Lung (tissue), 12 donors: ENCODE results near the gene PRKCE. TPM values are rescaled to one million over a fixed set of nuclear protein-coding genes. Genes with fewer than 3 reads are reported as not detected.
A peak's percentile ranks its signal among the peaks of the same experiment; 100 is the strongest.
"Not testable (repeated sequence)": the region's sequence is repeated elsewhere in the genome, so short reads cannot be mapped to it uniquely, and the experiment has no call there.

Experiments
- ATAC-seq: fragments of 200-7000 bp; cut with Tn5 transposase; one replicate; pipeline ENCODE4 v1.9.1; 2020; ENCODE audit warnings: moderate number of reproducible peaks; ENCODE audit not compliant: insufficient read depth, low FRiP score
- DNase-seq, 3 donors: peaks; one replicate each; pipeline ENCODE4 v3.0.0-alpha.2; 2013 to 2017
- H3K27ac ChIP-seq, 2 donors: one replicate each; pipeline ENCODE4 v1.5.1; 2013; ENCODE audit warnings: mild to moderate bottlenecking in 2 of 2, moderate library complexity in 2 of 2, control low read depth in 1 of 2, inconsistent platforms in 1 of 2, low read depth in 1 of 2, low read length in 1 of 2
- H3K27me3 ChIP-seq, 3 donors: one replicate each; pipeline ENCODE4 v1.5.1; 2013; ENCODE audit warnings: low read length in 2 of 3; ENCODE audit not compliant: control insufficient read depth in 3 of 3, insufficient read depth in 3 of 3
- H3K36me3 ChIP-seq, 4 donors: one replicate each; pipeline ENCODE4 v1.5.1; 2013; ENCODE audit warnings: low read length in 4 of 4, mild to moderate bottlenecking in 1 of 4, moderate library complexity in 1 of 4; ENCODE audit not compliant: control insufficient read depth in 4 of 4, insufficient read depth in 4 of 4
- H3K4me1 ChIP-seq, 5 donors: one replicate each; pipeline ENCODE4 v1.5.1; 2013; ENCODE audit warnings: low read length in 5 of 5, mild to moderate bottlenecking in 2 of 5, moderate library complexity in 1 of 5; ENCODE audit not compliant: control insufficient read depth in 5 of 5, insufficient read depth in 5 of 5
- H3K4me3 ChIP-seq: one replicate; pipeline ENCODE4 v1.5.1; 2013; ENCODE audit warnings: mild to moderate bottlenecking, control low read depth, moderate library complexity
- H3K9ac ChIP-seq, 2 donors: one replicate each; pipeline ENCODE4 v1.5.1; 2013; ENCODE audit warnings: low read length in 2 of 2, control low read depth in 1 of 2; ENCODE audit not compliant: insufficient read depth in 1 of 2
- H3K9me3 ChIP-seq, 4 donors: one replicate each; pipeline ENCODE4 v1.5.1; 2013; ENCODE audit warnings: low read length in 3 of 4, mild to moderate bottlenecking in 1 of 4, moderate library complexity in 1 of 4; ENCODE audit not compliant: control insufficient read depth in 4 of 4, insufficient read depth in 3 of 4
- WGBS, 2 donors: extraction: QIAGEN DNeasy Blood & Tissue Kit; methylation state at CpG; one replicate each; pipeline ENCODE4 v1.1.7; 2013; 5-methylcytosine and 5-hydroxymethylcytosine counted together
- polyA plus RNA-seq, 2 donors: library from polyadenylated mRNA; stranded (reverse); fragments of 200-250 nt; gene quantifications; one replicate each; pipeline ENCODE4 v1.2.1, GENCODE V29; 2013
- total RNA-seq, 2 donors: library from RNA; depleted of rRNA in 1 of 2; stranded (reverse); fragments of >200 nt in 1 of 2; gene quantifications; one replicate each; pipeline ENCODE4 v1.2.1, GENCODE V29; 2014 to 2021
- TF ChIP-seq, protein P1 (sequence below): IDR thresholded peaks from 2 replicates; pipeline ENCODE4 v1.5.1; 2012; ENCODE audit warnings: mild to moderate bottlenecking; ENCODE audit errors: control extremely low read depth, extremely low read depth
- donor health status: control.
- donor health status: control.
- donor health status: Bipolar disorder and iron deficiency.
- donor health status: healthy.
- donor health status: DM: yes; HTN: yes; CAD: no.

The PRKCE gene
- total and polyA plus RNA-seq, 4 donors = 12.5 to 82.2 (median 32.1) TPM

DNA sequence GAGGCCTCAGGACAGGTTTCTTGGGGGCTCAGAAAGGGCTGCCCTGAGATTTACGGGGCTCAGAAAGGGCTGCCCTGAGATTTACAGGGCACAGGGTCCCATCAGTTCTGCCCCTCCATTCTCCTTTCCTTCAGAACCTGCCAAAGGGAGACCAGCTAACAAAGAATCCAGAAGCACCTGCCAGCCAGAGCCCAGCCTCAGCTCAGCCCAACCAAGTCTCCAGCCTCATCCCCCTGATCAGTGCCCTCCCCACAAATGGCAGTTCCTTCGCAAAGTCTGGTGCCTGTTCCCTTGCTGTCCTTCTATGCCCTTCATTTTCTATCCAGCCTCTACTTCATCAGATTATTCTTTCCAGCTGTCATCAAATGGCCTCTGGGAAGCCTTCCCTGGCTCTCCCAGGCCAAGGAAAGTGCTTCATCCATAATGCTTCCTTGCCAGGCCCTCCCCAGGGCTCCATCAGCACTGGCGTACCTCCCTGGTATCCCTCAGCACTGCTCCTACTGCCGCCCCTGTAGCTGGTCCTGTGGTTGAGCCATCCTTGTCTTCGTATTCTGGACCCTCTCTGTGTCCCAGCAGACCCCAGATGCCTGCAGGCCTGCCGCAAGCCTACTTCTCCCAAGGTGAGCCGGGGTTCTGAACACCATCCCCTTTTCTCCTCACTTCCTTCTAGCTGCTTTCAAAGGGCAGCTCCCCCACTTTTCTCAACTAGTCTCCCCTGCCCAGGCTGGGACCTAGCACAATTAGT, 549.6 kb downstream of the PRKCE start:
- TF ChIP-seq, protein P1, sequence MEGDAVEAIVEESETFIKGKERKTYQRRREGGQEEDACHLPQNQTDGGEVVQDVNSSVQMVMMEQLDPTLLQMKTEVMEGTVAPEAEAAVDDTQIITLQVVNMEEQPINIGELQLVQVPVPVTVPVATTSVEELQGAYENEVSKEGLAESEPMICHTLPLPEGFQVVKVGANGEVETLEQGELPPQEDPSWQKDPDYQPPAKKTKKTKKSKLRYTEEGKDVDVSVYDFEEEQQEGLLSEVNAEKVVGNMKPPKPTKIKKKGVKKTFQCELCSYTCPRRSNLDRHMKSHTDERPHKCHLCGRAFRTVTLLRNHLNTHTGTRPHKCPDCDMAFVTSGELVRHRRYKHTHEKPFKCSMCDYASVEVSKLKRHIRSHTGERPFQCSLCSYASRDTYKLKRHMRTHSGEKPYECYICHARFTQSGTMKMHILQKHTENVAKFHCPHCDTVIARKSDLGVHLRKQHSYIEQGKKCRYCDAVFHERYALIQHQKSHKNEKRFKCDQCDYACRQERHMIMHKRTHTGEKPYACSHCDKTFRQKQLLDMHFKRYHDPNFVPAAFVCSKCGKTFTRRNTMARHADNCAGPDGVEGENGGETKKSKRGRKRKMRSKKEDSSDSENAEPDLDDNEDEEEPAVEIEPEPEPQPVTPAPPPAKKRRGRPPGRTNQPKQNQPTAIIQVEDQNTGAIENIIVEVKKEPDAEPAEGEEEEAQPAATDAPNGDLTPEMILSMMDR = no peak
- Histone ChIP-seq H3K27me3 (no peaks in the 10 kb centered on the region), H3K9me3 (no peaks in the 10 kb centered on the region), H3K36me3 (no peaks in the 10 kb centered on the region), H3K9ac (no peak overlapping the region), H3K4me3 (no peak overlapping the region), H3K4me1 (peaks cover 4 to 20% (median 7%) of the 10 kb centered on the region in 5 donors), H3K27ac (peak overlapping the region in 1 of 2 donors; percentile 35)
- no peak for ATAC-seq
- DNase-seq = no peak
- WGBS, 2 donors = 92 to 96% methylated on average over 7 of the region's 7 CpGs

DNA sequence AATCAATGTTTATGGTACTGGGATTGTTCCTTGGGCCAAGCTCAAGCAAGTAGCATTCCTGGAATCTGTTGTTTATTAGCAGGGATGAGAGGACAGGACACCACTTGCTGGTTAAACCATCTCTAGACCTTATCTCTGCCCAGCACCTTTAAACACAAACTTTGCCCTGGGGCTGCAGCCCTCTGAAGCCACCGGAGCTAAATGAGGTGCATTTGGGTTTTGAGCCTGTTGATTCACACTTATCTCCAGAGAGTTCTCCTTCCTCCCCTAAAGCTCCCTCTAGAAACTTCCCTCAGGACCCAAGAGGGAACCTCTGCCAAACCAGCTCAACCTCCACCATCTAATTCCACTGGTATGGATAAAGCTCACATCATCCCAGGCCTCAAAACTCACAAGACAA, 551.0 kb downstream of the PRKCE start:
- Histone ChIP-seq H3K27me3 (no peaks in the 10 kb centered on the region), H3K27ac (no peak overlapping the region), H3K9me3 (no peaks in the 10 kb centered on the region), H3K36me3 (no peaks in the 10 kb centered on the region), H3K4me1 (peaks cover 4 to 13% (median 4%) of the 10 kb centered on the region in 5 donors), H3K4me3 (no peak overlapping the region), H3K9ac (no peak overlapping the region)
- ATAC-seq (no peak), DNase-seq (no peak)
- TF ChIP-seq, protein P1 = no peak
- 63 to 80% methylated on average over 1 of the region's 1 CpG for WGBS, 2 donors

DNA sequence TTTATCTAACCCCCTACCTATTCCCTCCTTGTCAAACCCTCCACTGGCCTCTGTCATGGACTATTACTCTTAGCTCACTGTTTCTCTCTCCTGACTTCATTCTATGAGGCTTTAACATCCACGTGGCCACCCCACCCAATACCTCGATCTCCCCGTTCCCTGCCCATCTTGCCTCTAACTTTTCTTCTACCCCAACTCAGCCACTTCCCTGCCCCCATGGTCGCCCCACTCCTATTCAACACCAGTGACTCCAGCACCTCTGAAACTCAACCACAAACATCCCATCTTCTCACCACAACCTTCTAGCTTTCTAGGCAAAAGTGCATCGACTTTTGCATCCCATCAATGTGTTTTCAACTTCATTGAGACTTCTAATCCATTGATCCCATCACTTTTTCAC, 551.5 kb downstream of the PRKCE start:
- TF ChIP-seq, protein P1 = no peak
- H3K9ac ChIP-seq = no peak overlapping the region
- H3K9me3 ChIP-seq = no peaks in the 10 kb centered on the region
- H3K4me3 ChIP-seq = no peak overlapping the region
- H3K4me1 ChIP-seq = peaks cover 4 to 10% (median 4%) of the 10 kb centered on the region in 5 donors
- H3K27ac ChIP-seq = no peak overlapping the region
- H3K36me3 ChIP-seq = no peaks in the 10 kb centered on the region
- no peaks in the 10 kb centered on the region for H3K27me3 ChIP-seq
- DNase-seq (no peak), ATAC-seq (no peak)
- WGBS, 2 donors = 93 to 98% methylated on average over 5 of the region's 5 CpGs

DNA sequence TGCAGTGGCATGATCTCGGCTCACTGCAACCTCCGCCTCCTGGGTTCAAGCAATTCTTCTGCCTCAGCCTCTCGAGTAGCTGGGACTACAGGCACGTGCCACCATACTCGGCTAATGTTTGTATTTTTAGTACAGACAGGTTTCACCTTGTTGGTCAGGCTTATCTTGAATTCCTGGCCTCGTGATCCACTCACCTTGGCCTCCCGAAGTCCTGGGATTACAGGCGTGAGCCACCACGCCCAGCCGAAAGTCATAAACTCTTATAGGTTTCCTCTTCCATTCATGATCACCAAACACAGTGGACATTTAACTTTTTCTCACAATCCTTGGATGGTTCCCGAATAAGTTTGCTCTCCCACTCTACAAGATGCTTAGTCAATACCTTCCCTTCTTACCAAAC, 552.2 kb downstream of the PRKCE start:
- DNase-seq, H3K9me3 ChIP-seq, H3K4me3 ChIP-seq, H3K27ac ChIP-seq, H3K9ac ChIP-seq, H3K4me1 ChIP-seq, ATAC-seq, H3K27me3 ChIP-seq, H3K36me3 ChIP-seq: not testable (repeated sequence)
- 91 to 98% methylated on average over 11 of the region's 11 CpGs for WGBS, 2 donors
